Ishikawa (cell line): Measurements from ENCODE around the gene PDE4D.

Experiments
- EGR1 ChIP-seq: IDR thresholded peaks from 2 replicates; pipeline ENCODE4 v1.6.1; 2012
- EP300 ChIP-seq: IDR thresholded peaks from 2 replicates; pipeline ENCODE4 v1.6.1; 2012; ENCODE audit warnings: borderline replicate concordance
- FOXM1 ChIP-seq: IDR thresholded peaks from 2 replicates; pipeline ENCODE4 v1.6.1; 2012; ENCODE audit warnings: low read depth, borderline replicate concordance
- MAX ChIP-seq: IDR thresholded peaks from 2 replicates; pipeline ENCODE4 v1.6.1; 2012
- NFIC ChIP-seq: IDR thresholded peaks from 2 replicates; pipeline ENCODE4 v1.6.1; 2012
- TAF1 ChIP-seq: IDR thresholded peaks from 2 replicates; pipeline ENCODE4 v1.6.1; 2012; ENCODE audit warnings: low read depth, mild to moderate bottlenecking
- USF1 ChIP-seq: IDR thresholded peaks from 2 replicates; pipeline ENCODE4 v1.6.1; 2012
- ZBTB7A ChIP-seq: IDR thresholded peaks from 2 replicates; pipeline ENCODE4 v1.6.1; 2012; ENCODE audit warnings: low read depth

- TF ChIP-seq EP300 (no peak), TAF1 (no peak), MAX (no peak), NFIC (no peak), FOXM1 (no peak), EGR1 (no peak), USF1 (no peak), ZBTB7A (no peak)
Measured at GRCh38 chr5:59769041-59769360, 124.5 kb downstream of the PDE4D start.
